ENCODE data around the gene ARHGAP22. TPM values are rescaled to one million over a fixed set of nuclear protein-coding genes. Genes with fewer than 3 reads are reported as not detected.

The ARHGAP22 gene
- polyA plus RNA-seq, 3 donors = 1.5 to 7.8 (median 1.9) TPM

GRCh38 chr10:48523212-48523819, 81.6 kb downstream of the ARHGAP22 start:
- Mint-ChIP-seq H3K4me1 (peaks cover 21% of the 10 kb centered on the region), H3K4me3 (peak overlapping the region in 1 of 2 donors; percentile 81), H3K9me3 (peaks cover 0 to 5% (median 3%) of the 10 kb centered on the region in 7 donors), H3K27me3 (ENCODE audit: low read depth in 3 of 3) (peaks cover 36 to 60% (median 45%) of the 10 kb centered on the region in 3 donors), H3K36me3 (peaks cover 0 to 5% of the 10 kb centered on the region in 2 donors), H3K27ac (no peak overlapping the region)
- Histone ChIP-seq H3K27ac (ENCODE audit: low read depth in 1 of 2, low read length in 2 of 2) (no peak overlapping the region), H2AFZ (ENCODE audit: insufficient read depth, low read depth, low read length, poor library complexity, severe bottlenecking) (no peak overlapping the region), H4K20me1 (ENCODE audit: insufficient read depth, low read length) (peaks cover 9% of the 10 kb centered on the region), H3K9me3 (replicated peaks in 1 of 2; ENCODE audit: control insufficient read depth in 1 of 2, insufficient read depth in 1 of 2, low read length in 2 of 2) (no peaks in the 10 kb centered on the region), H3K79me2 (ENCODE audit: insufficient read depth, low read length) (no peaks in the 10 kb centered on the region), H3K4me1 (ENCODE audit: control insufficient read depth in 1 of 2, insufficient read depth in 2 of 2, low read length in 2 of 2) (peaks cover 10 to 21% of the 10 kb centered on the region in 2 donors), H3K9ac (ENCODE audit: insufficient read depth, low read length, poor library complexity, severe bottlenecking) (peak overlapping the region; percentile 15), H3K4me3 (replicated peaks in 1 of 3; ENCODE audit: low read depth in 2 of 3, low read length in 3 of 3) (peak overlapping the region in 1 of 3 experiments; percentile 48), H3K36me3 (replicated peaks in 1 of 2; ENCODE audit: control insufficient read depth in 1 of 2, insufficient read depth in 2 of 2, low read length in 2 of 2) (no peaks in the 10 kb centered on the region), H3K4me2 (replicated peaks; ENCODE audit: extremely low read depth, low read length, poor library complexity, severe bottlenecking) (peak overlapping the region; percentile 70), H3K27me3 (ENCODE audit: control insufficient read depth in 2 of 2, insufficient read depth in 2 of 2, low read length in 2 of 2) (peaks cover 29 to 33% of the 10 kb centered on the region in 2 donors)
- no peak for DNase-seq
- no peak for TF ChIP-seq CTCF (IDR thresholded peaks at IDR 0.05)
- WGBS (ENCODE audit: insufficient coverage) = under 1% methylated on average over 39 of the region's 47 CpGs
- intact Hi-C loops (cut with micrococcal nuclease) = no loop called here

DNA sequence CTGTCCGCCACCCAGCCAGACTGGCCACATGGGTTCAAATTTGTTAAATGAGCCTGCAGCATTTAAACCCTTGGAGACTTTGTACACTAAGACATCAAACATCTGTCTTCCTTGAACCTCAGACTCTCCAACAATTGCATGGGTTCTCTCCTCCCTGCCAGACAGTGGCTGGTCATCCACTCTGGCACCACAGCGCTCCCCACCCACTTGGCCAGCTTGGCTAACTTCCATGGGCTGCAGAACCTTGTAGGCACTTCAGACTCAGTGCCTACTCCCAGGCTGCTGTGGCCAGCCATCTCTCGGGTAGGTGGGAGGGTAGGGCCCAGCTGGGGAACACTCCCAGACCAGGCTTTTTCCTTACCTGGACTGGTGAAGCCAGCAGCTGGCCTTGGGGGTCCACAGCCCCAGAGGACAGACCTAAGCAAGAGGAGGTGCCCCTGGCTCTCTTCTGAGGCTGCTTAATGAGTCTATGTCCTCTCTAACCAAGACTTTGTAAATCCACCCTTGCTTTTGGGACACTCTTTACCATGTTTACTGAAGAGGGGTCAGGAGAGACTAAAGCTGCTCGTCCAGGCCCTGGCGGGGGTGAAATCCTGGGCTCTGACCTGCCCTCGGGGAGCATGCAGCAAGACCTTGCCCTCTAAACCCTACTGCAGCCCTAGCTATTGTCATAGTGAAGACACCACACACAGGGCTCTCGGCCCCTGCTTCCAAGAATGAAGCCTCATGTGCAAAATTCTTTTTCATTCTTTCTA, 82.7 kb downstream of the ARHGAP22 start:
- Histone ChIP-seq H3K79me2 (ENCODE audit: insufficient read depth, low read length) (no peaks in the 10 kb centered on the region), H3K4me2 (replicated peaks; ENCODE audit: extremely low read depth, low read length, poor library complexity, severe bottlenecking) (no peak overlapping the region)

More for the DNA sequence above, 82.7 kb downstream of the ARHGAP22 start:
- intact Hi-C loops (cut with micrococcal nuclease) = no loop called here
- H4K20me1 ChIP-seq (ENCODE audit: insufficient read depth, low read length) = peaks cover 9% of the 10 kb centered on the region
- Mint-ChIP-seq H3K27ac (no peak overlapping the region), H3K27me3 (ENCODE audit: low read depth in 3 of 3) (peaks cover 39 to 60% (median 45%) of the 10 kb centered on the region in 3 donors), H3K4me3 (peak overlapping the region in 1 of 2 donors; percentile 33), H3K4me1 (peaks cover 32% of the 10 kb centered on the region), H3K9me3 (peaks cover 0 to 5% (median 1%) of the 10 kb centered on the region in 7 donors), H3K36me3 (peaks cover 0 to 9% of the 10 kb centered on the region in 2 donors)
- DNase-seq = no peak
- 88% methylated on average over 5 of the region's 7 CpGs for WGBS (ENCODE audit: insufficient coverage)
- TF ChIP-seq CTCF (IDR thresholded peaks at IDR 0.05) = no peak
- H2AFZ ChIP-seq (ENCODE audit: insufficient read depth, low read depth, low read length, poor library complexity, severe bottlenecking) = no peak overlapping the region
- H3K27ac ChIP-seq (ENCODE audit: low read depth in 1 of 2, low read length in 2 of 2) = no peak overlapping the region
- no peak overlapping the region for H3K4me3 ChIP-seq (replicated peaks in 1 of 3; ENCODE audit: low read depth in 2 of 3, low read length in 3 of 3)
- no peak overlapping the region for H3K9ac ChIP-seq (ENCODE audit: insufficient read depth, low read length, poor library complexity, severe bottlenecking)
- no peaks in the 10 kb centered on the region for H3K36me3 ChIP-seq (replicated peaks in 1 of 2; ENCODE audit: control insufficient read depth in 1 of 2, insufficient read depth in 2 of 2, low read length in 2 of 2)
- H3K9me3 ChIP-seq (replicated peaks in 1 of 2; ENCODE audit: control insufficient read depth in 1 of 2, insufficient read depth in 1 of 2, low read length in 2 of 2) = no peaks in the 10 kb centered on the region
- peaks cover 29 to 33% of the 10 kb centered on the region in 2 donors for H3K27me3 ChIP-seq (ENCODE audit: control insufficient read depth in 2 of 2, insufficient read depth in 2 of 2, low read length in 2 of 2)
- peaks cover 22 to 32% of the 10 kb centered on the region in 2 donors for H3K4me1 ChIP-seq (ENCODE audit: control insufficient read depth in 1 of 2, insufficient read depth in 2 of 2, low read length in 2 of 2)

All from CD14-positive monocyte (primary cell).